HUES48 (cell line): ENCODE measurements around the gene IFNGR1.
"Not testable (repeated sequence)": the region's sequence is repeated elsewhere in the genome, so short reads cannot be mapped to it uniquely, and the experiment has no call there.

Experiments used
- H3K27ac ChIP-seq: one replicate; pipeline ENCODE4 v1.7.0; 2013; ENCODE audit warnings: low read depth, low read length, inconsistent platforms
- H3K27me3 ChIP-seq: 2 replicates; pipeline ENCODE4 v1.6.1; 2013; ENCODE audit warnings: mild to moderate bottlenecking, low read length; ENCODE audit not compliant: control insufficient read depth, insufficient read depth
- H3K36me3 ChIP-seq: 2 replicates; pipeline ENCODE4 v1.6.1; 2013; ENCODE audit warnings: low read length; ENCODE audit not compliant: control insufficient read depth, insufficient read depth
- H3K4me1 ChIP-seq: 2 replicates; pipeline ENCODE4 v1.6.1; 2013; ENCODE audit warnings: mild to moderate bottlenecking, low read length; ENCODE audit not compliant: control insufficient read depth, insufficient read depth
- H3K4me3 ChIP-seq: 2 replicates; pipeline ENCODE4 v1.5.1; 2013; ENCODE audit warnings: mild to moderate bottlenecking, low read depth, low read length
- H3K9ac ChIP-seq: 2 replicates; pipeline ENCODE4 v1.6.1; 2013; ENCODE audit warnings: mild to moderate bottlenecking, low read depth, low read length, moderate library complexity
- H3K9me3 ChIP-seq: 2 replicates; pipeline ENCODE4 v1.6.1; 2013; ENCODE audit warnings: low read length; ENCODE audit not compliant: control insufficient read depth, insufficient read depth

Gene IFNGR1

DNA sequence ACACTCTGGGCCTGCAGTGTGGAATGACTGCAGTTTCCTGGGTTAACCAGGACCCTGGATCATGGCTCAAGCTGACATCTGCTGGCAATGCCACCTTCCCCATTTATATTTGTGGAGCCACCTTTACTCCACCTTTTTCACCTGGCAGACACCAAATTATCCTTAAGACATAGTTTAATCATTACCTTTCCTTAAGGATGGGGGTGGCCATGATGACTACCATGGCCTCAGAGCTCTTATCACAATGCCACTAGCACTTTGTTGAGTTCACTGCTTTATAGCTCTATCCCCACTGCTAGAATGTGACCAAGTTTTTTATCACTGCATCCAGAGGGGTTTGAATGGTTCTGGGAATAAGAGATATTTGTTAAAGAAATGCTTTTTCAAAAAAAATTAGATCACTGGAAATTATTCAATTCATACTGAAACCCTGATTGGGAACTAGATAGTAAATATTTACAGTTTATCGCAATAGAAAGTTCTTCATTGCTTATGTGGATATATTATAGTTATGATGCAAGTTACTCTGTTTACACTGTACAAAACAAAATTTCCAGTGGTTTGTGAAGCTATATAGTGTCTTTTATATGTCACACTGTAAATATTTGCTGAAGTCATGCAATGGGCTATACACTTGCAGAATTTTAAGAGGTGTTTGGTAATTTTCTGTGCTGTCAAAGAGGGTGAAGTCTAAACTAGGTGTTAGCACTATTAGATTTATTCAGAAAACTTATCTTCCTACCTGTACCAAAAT, 37.3 kb upstream of the IFNGR1 start:
- Histone ChIP-seq H3K36me3 (no peaks in the 10 kb centered on the region), H3K9me3 (no peaks in the 10 kb centered on the region; the same call in 1 of the 2 replicates), H3K9ac (no peak overlapping the region), H3K27me3 (no peaks in the 10 kb centered on the region), H3K4me3 (no peak overlapping the region), H3K27ac (no peak overlapping the region), H3K4me1 (no peaks in the 10 kb centered on the region)

DNA sequence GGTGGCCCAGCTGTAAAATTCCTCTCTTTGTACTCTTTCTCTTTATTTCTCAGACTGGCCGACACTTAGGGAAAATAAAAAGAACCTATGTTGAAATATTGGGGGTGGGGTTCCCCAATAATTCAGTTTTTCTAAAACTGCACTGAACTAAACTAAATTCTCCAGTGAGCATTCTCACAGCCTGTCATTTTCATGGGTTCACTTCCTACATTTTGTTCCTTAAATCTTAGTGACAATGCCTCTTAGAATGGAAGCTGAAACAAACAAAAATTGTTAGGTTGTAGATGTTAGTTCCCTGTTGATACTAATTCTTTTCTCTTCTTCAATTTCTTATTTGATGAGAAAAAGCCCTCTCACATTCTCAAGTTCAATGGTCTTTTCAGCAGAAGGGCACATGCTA, 35.8 kb upstream of the IFNGR1 start:
- H3K4me3 ChIP-seq: no peak overlapping the region
- H3K27me3 ChIP-seq: no peaks in the 10 kb centered on the region
- H3K9me3 ChIP-seq: no peaks in the 10 kb centered on the region; the same call in 1 of the 2 replicates
- H3K4me1 ChIP-seq: no peaks in the 10 kb centered on the region
- no peak overlapping the region for H3K9ac ChIP-seq
- no peak overlapping the region for H3K27ac ChIP-seq
- H3K36me3 ChIP-seq: no peaks in the 10 kb centered on the region

DNA sequence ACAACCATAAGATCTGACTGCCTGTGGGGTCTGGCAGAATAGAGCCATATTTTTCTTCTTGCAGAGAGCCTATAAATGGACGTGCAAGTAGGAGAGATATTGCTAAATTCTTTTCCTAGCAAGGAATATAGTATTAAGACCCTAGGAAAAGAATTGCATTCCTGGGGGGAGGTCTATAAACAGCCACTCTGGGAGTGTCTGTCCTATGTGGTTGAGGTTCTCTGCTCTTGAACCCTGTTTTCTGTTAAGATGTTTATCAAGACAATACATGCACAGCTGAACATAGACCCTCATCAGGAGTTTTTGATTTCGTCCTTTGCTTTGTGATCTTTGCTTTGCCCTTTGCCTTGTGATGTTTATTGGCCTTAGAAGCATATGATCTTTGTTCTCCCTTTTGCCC, 35.2 kb upstream of the IFNGR1 start:
- not testable (repeated sequence) for H3K27me3 ChIP-seq, H3K36me3 ChIP-seq, H3K4me3 ChIP-seq, H3K9ac ChIP-seq, H3K9me3 ChIP-seq, H3K27ac ChIP-seq, H3K4me1 ChIP-seq

DNA sequence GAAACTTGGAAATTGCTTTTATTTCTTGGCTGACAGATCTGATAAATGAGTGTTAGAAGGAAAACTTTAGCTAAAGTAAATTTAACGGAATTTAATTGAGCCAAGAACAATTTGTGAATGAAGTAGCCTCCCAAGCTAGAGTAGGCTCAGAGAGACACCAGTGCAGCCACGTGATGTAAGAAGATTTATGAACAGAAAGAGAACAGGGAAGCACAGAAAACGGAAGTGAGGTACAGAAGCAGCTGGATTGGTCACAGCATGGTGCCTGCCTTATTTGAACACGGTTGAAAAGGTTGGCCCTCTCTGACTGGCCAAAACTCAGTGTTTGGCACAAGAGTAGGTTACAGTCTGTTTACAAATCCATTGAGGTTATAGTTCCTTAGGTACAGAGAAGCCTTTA, 29.5 kb upstream of the IFNGR1 start:
- Histone ChIP-seq H3K4me3 (no peak overlapping the region), H3K36me3 (no peaks in the 10 kb centered on the region), H3K9ac (no peak overlapping the region), H3K9me3 (no peaks in the 10 kb centered on the region), H3K27me3 (no peaks in the 10 kb centered on the region), H3K4me1 (no peaks in the 10 kb centered on the region), H3K27ac (no peak overlapping the region)

DNA sequence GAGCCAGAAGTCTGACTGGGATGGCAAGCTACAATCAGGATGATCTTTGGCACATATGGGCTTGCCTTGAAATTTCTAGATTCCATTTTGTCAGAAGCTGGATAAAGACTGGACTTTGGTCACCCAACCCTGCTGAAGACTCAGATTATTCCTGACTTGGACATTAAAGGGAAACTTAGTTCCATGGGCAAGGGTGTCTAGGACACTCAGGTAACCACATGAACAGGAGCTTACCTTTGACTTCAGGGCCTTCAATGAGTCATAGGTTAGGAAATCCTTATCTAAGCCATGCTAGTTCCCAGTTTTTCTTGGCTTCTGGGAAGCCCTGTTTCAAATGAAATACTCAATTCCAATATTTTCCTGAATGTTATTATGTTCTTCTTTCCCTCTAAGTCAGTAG, 28.5 kb upstream of the IFNGR1 start:
- no peaks in the 10 kb centered on the region for H3K36me3 ChIP-seq
- no peaks in the 10 kb centered on the region for H3K9me3 ChIP-seq
- H3K27me3 ChIP-seq: no peaks in the 10 kb centered on the region
- no peak overlapping the region for H3K9ac ChIP-seq
- H3K4me1 ChIP-seq: no peaks in the 10 kb centered on the region
- H3K4me3 ChIP-seq: no peak overlapping the region
- no peak overlapping the region for H3K27ac ChIP-seq

DNA sequence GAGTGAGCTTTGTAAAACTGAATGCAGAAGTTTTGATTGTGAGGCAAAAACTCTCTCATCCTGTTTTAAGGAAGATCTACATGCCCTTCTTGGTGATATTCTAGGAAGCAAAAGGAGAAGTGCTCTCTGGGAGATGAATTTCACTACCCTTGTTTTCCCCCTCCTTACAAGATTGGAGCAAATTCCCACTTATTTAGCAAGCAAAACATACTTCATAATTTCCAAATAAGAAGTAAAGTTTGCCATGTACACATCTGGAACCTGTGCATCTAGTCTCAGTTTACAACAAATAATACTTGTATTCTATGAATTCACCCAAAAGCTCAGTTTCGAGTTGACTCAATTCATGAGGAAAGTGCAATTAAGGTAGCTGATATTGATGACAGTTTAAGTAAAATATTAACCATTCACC, 27.6 kb upstream of the IFNGR1 start:
- Histone ChIP-seq H3K4me1 (no peaks in the 10 kb centered on the region), H3K4me3 (no peak overlapping the region), H3K27me3 (no peaks in the 10 kb centered on the region), H3K9me3 (no peaks in the 10 kb centered on the region), H3K9ac (no peak overlapping the region), H3K27ac (no peak overlapping the region), H3K36me3 (no peaks in the 10 kb centered on the region)

DNA sequence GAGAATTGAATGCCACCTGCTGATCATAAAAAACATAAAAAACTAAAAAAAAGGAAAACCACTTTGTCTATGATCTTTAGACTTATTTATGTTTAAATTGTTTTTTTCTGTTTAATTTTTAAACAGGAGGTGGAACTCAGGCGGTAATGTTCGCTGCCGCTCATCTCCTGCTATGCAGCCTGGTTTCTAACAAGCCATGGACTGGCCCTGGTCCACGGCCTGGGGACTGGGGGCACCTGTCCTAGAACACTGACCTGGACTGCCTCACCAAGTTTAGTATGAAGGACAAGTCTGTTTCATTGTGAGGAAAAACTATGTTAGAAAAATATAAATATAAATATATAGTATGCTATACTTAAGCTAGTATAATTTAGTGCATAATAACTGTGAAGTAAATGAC, 27.0 kb upstream of the IFNGR1 start:
- H3K4me1 ChIP-seq: no peaks in the 10 kb centered on the region
- no peak overlapping the region for H3K4me3 ChIP-seq
- H3K9me3 ChIP-seq: no peaks in the 10 kb centered on the region
- no peak overlapping the region for H3K9ac ChIP-seq
- H3K27ac ChIP-seq: no peak overlapping the region
- no peaks in the 10 kb centered on the region for H3K27me3 ChIP-seq
- H3K36me3 ChIP-seq: no peaks in the 10 kb centered on the region

DNA sequence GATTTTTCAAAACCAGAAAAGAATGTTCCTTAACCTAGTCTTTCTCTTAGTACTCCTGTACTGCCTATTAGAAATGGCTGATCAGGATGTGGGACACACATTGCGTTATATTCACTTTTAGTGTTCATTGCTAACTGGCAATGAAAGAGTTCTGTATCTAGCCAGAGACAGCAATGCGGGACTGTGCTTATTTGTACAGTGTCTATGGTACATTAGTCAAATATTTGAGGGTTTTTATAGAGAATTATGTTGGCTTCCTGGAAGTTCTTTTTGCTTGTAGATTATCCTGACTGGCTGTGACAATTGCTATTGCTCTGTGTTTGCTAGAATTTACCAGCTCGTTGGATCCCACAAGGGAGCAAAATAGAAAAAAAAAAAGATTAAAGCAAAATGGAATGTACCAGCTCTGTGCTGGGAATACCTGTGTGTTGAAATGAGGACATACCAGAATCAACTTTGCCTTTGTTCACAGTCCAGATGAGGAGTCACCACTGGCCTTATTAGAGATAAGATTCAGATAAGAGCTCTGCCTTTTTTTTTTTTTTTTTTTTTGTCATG, 22.4 kb upstream of the IFNGR1 start:
- no peaks in the 10 kb centered on the region for H3K36me3 ChIP-seq
- H3K27ac ChIP-seq: no peak overlapping the region
- no peak overlapping the region for H3K4me3 ChIP-seq
- no peaks in the 10 kb centered on the region for H3K4me1 ChIP-seq
- H3K27me3 ChIP-seq: no peaks in the 10 kb centered on the region
- H3K9me3 ChIP-seq: 0 out of 2 replicates have a peak, but pooled peaks cover 3% of the 10 kb centered on the region
- no peak overlapping the region for H3K9ac ChIP-seq

DNA sequence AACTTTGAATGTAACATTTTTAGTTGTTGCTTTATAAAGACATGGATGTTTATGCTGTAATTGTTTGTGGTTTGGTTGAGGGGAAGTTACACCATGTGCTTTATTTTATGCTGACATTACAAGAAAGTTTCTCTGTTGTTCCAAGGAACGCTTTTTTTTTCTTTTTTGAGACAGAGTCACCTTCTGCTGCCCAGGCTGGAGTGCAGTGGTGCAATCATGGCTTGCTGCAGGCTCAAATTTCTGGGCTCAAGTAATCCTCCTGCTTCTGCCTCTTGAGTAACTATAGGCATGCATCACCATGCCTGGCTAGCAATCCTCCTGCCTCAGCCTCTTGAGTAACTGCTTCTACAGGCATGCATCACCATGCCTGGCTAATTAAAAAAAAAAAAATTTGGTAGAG, 21.0 kb upstream of the IFNGR1 start:
- no peaks in the 10 kb centered on the region for H3K27me3 ChIP-seq
- H3K9ac ChIP-seq: no peak overlapping the region
- H3K27ac ChIP-seq: no peak overlapping the region
- no peaks in the 10 kb centered on the region for H3K4me1 ChIP-seq
- H3K4me3 ChIP-seq: no peak overlapping the region
- H3K36me3 ChIP-seq: no peaks in the 10 kb centered on the region
- H3K9me3 ChIP-seq: 0 out of 2 replicates have a peak, but pooled peaks cover 3% of the 10 kb centered on the region

DNA sequence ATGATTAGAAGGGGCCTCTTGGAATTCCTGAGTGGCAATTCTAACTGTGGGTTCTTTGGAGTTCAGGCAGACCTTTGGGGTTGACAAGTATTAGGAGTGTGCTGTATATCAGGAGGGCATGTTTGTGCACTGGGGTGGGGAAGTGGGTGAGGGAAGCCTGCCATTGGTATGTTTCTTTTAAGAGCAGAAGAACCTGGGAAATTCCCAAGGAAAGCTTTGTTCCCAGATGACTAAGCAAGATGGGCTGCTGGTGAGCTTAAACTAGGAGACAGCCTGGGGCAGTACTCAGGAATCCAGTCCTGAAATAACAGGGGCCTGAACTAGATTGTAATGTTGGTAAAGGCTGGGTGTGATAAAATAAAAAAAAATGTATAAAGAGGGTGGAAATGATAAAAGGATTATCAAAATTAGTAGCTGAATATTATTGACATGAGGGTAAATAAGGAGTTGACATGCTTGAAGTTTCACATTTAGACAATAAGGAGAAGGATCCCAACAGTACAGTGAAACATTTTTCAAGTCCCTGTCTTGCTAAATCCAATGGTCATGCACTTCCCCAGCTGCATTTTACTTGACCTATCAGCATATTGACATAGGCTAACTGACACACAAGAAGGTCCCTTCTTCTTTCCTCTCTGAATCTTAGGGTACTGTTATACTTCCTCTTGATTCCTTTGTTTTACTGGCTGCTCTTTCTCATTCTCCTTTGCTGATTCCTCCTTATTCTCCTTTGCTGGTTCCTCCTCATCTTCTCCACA, 18.4 kb upstream of the IFNGR1 start:
- Histone ChIP-seq H3K36me3 (no peaks in the 10 kb centered on the region), H3K9me3 (0 out of 2 replicates have a peak, but pooled peaks cover 3% of the 10 kb centered on the region), H3K27ac (peak overlapping the region; percentile 14), H3K4me1 (no peaks in the 10 kb centered on the region), H3K27me3 (no peaks in the 10 kb centered on the region), H3K4me3 (no peak overlapping the region), H3K9ac (no peak overlapping the region)
